K562 (cell line): ENCODE measurements around the gene TUT4. TPM values are rescaled to one million over a fixed set of nuclear protein-coding genes. Genes with fewer than 3 reads are reported as not detected.

ENCODE experiments used
- ATAC-seq: fragments of 200-7000 bp; cut with Tn5 transposase; 3 replicates; pipeline ENCODE4 v1.9.1; 2020; ENCODE audit warnings: moderate library complexity
- BruUV-seq: library from RNA; stranded (reverse); fragments of 400-500 nt; replicated peaks from 2 replicates; lab custom pipeline; 2021; lab: Mats Ljungman, UMichigan
- CTCF ChIA-PET: fragments of 300-600 bp; formaldehyde crosslinking; extraction: SDS; loops from one replicate; lab custom pipeline; 2021; ENCODE audit warnings: low intra/inter-chr PET ratio; lab: Yijun Ruan, JAX
- POLR2A ChIA-PET: fragments of 300-600, 350-650 bp; sonication (Branson Sonifier 250); formaldehyde crosslinking; extraction: SDS; loops from one replicate; lab custom pipeline; 2021; ENCODE audit warnings: antibody characterized with exemption, inconsistent platforms; lab: Yijun Ruan, JAX
- DNase-seq, 4 experiments: peaks; one replicate each; pipeline versions ENCODE4 v3.0.0 to v3.0.0-alpha.2; 2011 to 2018; ENCODE audit warnings: low spot score in 3 of 4, mixed read lengths in 3 of 4; ENCODE audit errors: extremely low read depth in 1 of 4
- FAIRE-seq: peaks from 2 replicates; lab custom pipeline; 2011; peaks lifted over from hg19 to GRCh38; lab: Jason Lieb, UNC
- H2AFZ ChIP-seq: 2 replicates; pipeline ENCODE4 v1.6.0; 2011; ENCODE audit warnings: low read depth, low read length, control low read depth, inconsistent platforms
- H3K27ac ChIP-seq: fragments of 200-600 bp; 3 replicates; pipeline ENCODE4 v1.8.0; 2011; ENCODE audit warnings: low read depth, mild to moderate bottlenecking, control low read depth, inconsistent platforms, low read length, moderate library complexity, mixed read lengths; ENCODE audit errors: extremely low read depth
- H3K27me3 ChIP-seq, 2 experiments: fragments of 300-600 bp in 1 of 2; 2 replicates in 1 of 2; 3 replicates in 1 of 2; pipeline versions ENCODE4 v1.6.0 to v1.8.0; 2011; ENCODE audit warnings: inconsistent platforms in 2 of 2, low read length in 2 of 2, mild to moderate bottlenecking in 1 of 2, mixed read lengths in 1 of 2, moderate library complexity in 1 of 2; ENCODE audit not compliant: control insufficient read depth in 2 of 2, insufficient read depth in 2 of 2
- H3K36me3 ChIP-seq: fragments of 300-600 bp; 3 replicates; pipeline ENCODE4 v1.8.0; 2011; ENCODE audit warnings: mild to moderate bottlenecking, low read length, inconsistent platforms; ENCODE audit not compliant: control insufficient read depth, insufficient read depth
- H3K4me1 ChIP-seq, 2 experiments: fragments of 200-600 bp in 1 of 2; replicated peaks in 1 of 2; 2 replicates in 1 of 2; 3 replicates in 1 of 2; pipeline versions ENCODE4 v1.5.1 to v1.8.0; 2011; ENCODE audit warnings: inconsistent platforms in 2 of 2, low read length in 2 of 2, mild to moderate bottlenecking in 1 of 2, mixed read lengths in 1 of 2, moderate library complexity in 1 of 2; ENCODE audit not compliant: control insufficient read depth in 2 of 2, insufficient read depth in 2 of 2
- H3K4me2 ChIP-seq: 2 replicates; pipeline ENCODE4 v1.6.1; 2011; ENCODE audit warnings: low read length, control low read depth, inconsistent platforms, mixed read lengths; ENCODE audit not compliant: insufficient read depth
- H3K4me3 ChIP-seq: fragments of 200-600 bp; sonication (generic), shearing (Covaris generic); 2 replicates; pipeline ENCODE4 v1.5.1; 2016; ENCODE audit warnings: control low read depth, inconsistent platforms
- H3K79me2 ChIP-seq: fragments of 200-600 bp; 3 replicates; pipeline ENCODE4 v1.8.0; 2011; ENCODE audit warnings: low read length, inconsistent platforms; ENCODE audit not compliant: control insufficient read depth, insufficient read depth
- H3K9ac ChIP-seq, 2 experiments: 2 replicates each; pipeline versions ENCODE4 v1.6.0 to v1.6.1; 2011; ENCODE audit warnings: low read depth in 2 of 2, low read length in 2 of 2, control low read depth in 1 of 2, inconsistent platforms in 1 of 2, mild to moderate bottlenecking in 1 of 2, mixed read lengths in 1 of 2; ENCODE audit not compliant: insufficient read depth in 1 of 2
- H3K9me1 ChIP-seq: one replicate; pipeline ENCODE4 v1.6.0; 2011; ENCODE audit warnings: inconsistent platforms, mild to moderate bottlenecking, low read length, moderate library complexity; ENCODE audit not compliant: control insufficient read depth, insufficient read depth
- H3K9me3 ChIP-seq: replicated peaks from 2 replicates; pipeline ENCODE4 v1.5.1; 2011; ENCODE audit warnings: low read depth, low read length, inconsistent platforms; ENCODE audit not compliant: control insufficient read depth, insufficient read depth
- H4K20me1 ChIP-seq: replicated peaks from 2 replicates; pipeline ENCODE4 v1.6.1; 2011; ENCODE audit warnings: low read length, inconsistent platforms, mixed read lengths; ENCODE audit not compliant: control insufficient read depth, insufficient read depth
- CBFA2T3 ChIP-seq: fragments of 450-650 bp; IDR thresholded peaks from 2 replicates; pipeline ENCODE4 v1.6.1; 2017
- RCOR1 ChIP-seq, 2 experiments: IDR thresholded peaks; 2 replicates each; pipeline ENCODE4 v1.6.1; 2012; ENCODE audit warnings: low read depth in 2 of 2, low read length in 2 of 2, borderline replicate concordance in 1 of 2, improper control_type of control experiment in 1 of 2
- SAFB ChIP-seq: fragments of 200-400 bp; formaldehyde crosslinking; IDR thresholded peaks from 2 replicates; pipeline ENCODE4 v1.6.1; 2017; ENCODE audit warnings: low read depth, low read length, borderline replicate concordance
- TAF7 ChIP-seq: fragments of 450-650 bp; IDR thresholded peaks from 2 replicates; pipeline ENCODE4 v1.6.1; 2016; ENCODE audit warnings: missing genetic modification characterization, missing compliant biosample characterization
- WHSC1 ChIP-seq: IDR thresholded peaks from one replicate; pipeline ENCODE4 v1.6.1; 2012; ENCODE audit warnings: low read length, control low read depth, inconsistent platforms
- ZNF197 ChIP-seq: fragments of 200-800 bp; sonication (Bioruptor generic); IDR thresholded peaks from 2 replicates; pipeline ENCODE4 v1.6.1; 2016; ENCODE audit warnings: low read depth, missing genetic modification characterization, missing compliant biosample characterization
- ZNF431 ChIP-seq: sonication (generic); formaldehyde crosslinking; IDR thresholded peaks from 2 replicates; pipeline ENCODE4 v1.8.0; 2022; ENCODE audit warnings: mild to moderate bottlenecking, missing genetic modification reagents
- whole genome bisulfite sequencing: fragments of 100-300 bp; shearing (Covaris generic); methylation state at CpG from one replicate; pipeline ENCODE4 v1.1.6; 2016; ENCODE audit warnings: low coverage, mixed read lengths; ENCODE audit not compliant: insufficient coverage; ENCODE audit errors: missing lambda C conversion rate; 5-methylcytosine and 5-hydroxymethylcytosine counted together
- in situ Hi-C: fragments of 300-500 bp; cut with MboI; formaldehyde crosslinking; loops from 4 replicates; pipeline ENCODE4 v1.15.0; 2018; ENCODE audit warnings: inconsistent platforms, mixed read lengths
- intact Hi-C: fragments of 100-400 bp; cut with micrococcal nuclease; formaldehyde crosslinking; loops from 2 replicates; pipeline ENCODE4 v1.14.2; 2022
- polyA plus RNA-seq, 8 experiments: library from polyadenylated mRNA; depleted of rRNA in 4 of 8; stranded (reverse) in 5 of 8; unstranded in 3 of 8; fragments of >200 nt; fragmentation: Nextera tagmentation in 2 of 8; fragmentation: Illumina TruSeq in 1 of 8; extraction: Ambion mirVana in 2 of 8; extraction: Trizol in 1 of 8; gene quantifications; 2 replicates each; pipeline versions ENCODE4 v1.2.1 to v1.2.3, GENCODE V29; 2011 to 2014; ENCODE audit warnings: inconsistent platforms in 1 of 8, missing spikeins in 1 of 8
- total RNA-seq, 7 experiments: library from RNA; depleted of rRNA in 6 of 7; stranded (reverse); fragments of >200 nt in 6 of 7; fragmentation: Illumina TruSeq in 2 of 7; extraction: Trizol in 2 of 7; gene quantifications; 2 replicates each; pipeline versions ENCODE4 v1.2.1 to v1.2.3, GENCODE V29; 2011 to 2021; ENCODE audit warnings: low replicate concordance in 1 of 7
- TF ChIP-seq, protein P1 (sequence below), 2 experiments: fragments of 450-650 bp in 1 of 2; sonication (generic) in 1 of 2; formaldehyde crosslinking; conservative IDR thresholded peaks; 2 replicates each; pipeline versions ENCODE4 v1.4.0 to v1.8.1; 2020 to 2022; ENCODE audit warnings: mild to moderate bottlenecking in 1 of 2, missing genetic modification reagents in 1 of 2
- TF ChIP-seq, protein P2 (sequence below): fragments of 450-650 bp; IDR thresholded peaks from one replicate; pipeline ENCODE4 v1.6.1; 2018; ENCODE audit warnings: mild to moderate bottlenecking, moderate library complexity; ENCODE audit not compliant: partially characterized antibody
- TF ChIP-seq, protein P3 (sequence below), 2 experiments: fragments of 250-450 bp in 1 of 2; fragments of 450-650 bp in 1 of 2; sonication (Bioruptor Pico) in 1 of 2; IDR thresholded peaks; 2 replicates each; pipeline versions ENCODE4 v1.6.1 to v1.8.0; 2016 to 2021; ENCODE audit warnings: mild to moderate bottlenecking in 2 of 2, moderate library complexity in 2 of 2, missing compliant biosample characterization in 1 of 2, missing genetic modification characterization in 1 of 2

The TUT4 gene
- total and polyA plus RNA-seq, 9 of the 15 experiments (the other 6 are each of a cell fraction or from before 2014, with no cell fraction given) = 15.8 to 53.5 (median 36.7) TPM

DNA sequence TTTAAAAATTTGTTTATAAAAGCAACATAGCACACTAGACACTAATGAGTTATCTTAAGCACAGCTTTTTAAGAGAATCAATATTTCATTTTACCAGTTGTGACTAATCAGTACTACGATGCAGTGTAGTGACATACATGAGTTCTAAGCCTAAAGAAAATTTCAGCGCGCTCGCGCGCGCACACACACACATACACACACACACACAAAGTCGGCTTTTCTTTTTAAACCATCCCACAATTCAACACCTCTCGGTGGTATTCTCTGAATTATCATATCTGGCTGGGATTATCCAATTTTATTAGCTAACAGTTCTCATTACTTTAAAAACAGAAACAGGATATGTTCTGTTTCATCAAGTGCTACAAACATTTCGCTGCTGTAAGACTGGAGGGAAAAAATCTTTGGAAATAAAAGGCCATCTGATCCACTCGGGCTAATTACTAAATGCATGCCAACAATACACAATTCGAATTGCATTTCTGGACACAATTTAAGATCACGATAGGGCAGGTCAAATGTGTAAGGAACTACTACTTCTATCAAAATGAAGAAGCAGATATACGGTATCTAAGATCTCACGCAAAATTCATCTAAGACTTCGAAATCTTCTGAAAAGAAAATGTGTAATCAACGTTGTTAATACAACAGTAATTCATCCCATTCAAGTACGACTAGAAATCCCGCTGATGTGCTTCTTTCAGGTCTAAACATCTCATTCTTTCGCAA is 1.2 kb downstream of the TUT4 start (continued):
- no peak for TF ChIP-seq SAFB
- TF ChIP-seq, protein P1, sequence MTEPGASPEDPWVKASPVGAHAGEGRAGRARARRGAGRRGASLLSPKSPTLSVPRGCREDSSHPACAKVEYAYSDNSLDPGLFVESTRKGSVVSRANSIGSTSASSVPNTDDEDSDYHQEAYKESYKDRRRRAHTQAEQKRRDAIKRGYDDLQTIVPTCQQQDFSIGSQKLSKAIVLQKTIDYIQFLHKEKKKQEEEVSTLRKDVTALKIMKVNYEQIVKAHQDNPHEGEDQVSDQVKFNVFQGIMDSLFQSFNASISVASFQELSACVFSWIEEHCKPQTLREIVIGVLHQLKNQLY (CRISPR knock-in tag; conservative IDR thresholded peaks at IDR 0.05) = no peak

DNA sequence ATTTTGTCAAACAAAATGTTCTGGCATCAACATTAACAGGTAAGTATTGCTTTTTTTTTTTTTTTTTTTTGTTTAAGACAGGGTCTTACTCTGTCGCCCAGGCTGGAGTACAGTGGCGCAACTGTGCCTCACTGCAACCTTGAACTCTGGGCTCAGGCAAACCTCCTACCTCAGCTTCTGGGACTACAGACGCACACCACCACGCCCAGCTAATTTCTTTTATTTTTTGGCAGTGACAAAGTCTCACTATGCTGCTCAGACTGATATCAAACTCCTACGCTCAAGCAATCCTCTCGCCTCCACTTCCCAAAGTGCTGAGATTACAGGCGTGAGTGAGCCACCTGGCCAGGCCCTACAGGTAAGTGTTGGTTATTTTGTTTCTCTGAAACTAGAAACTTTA is 2.4 kb downstream of the TUT4 start:
- Histone ChIP-seq H3K36me3 (no peaks in the 10 kb centered on the region; the same call in 2 of the 3 replicates), H3K4me3 (no peak overlapping the region), H3K9me3 (no peaks in the 10 kb centered on the region), H3K27ac (no peak overlapping the region), H3K4me2 (no peak overlapping the region), H3K9me1 (no peaks in the 10 kb centered on the region), H3K9ac (0 out of 4 replicates have a peak overlapping the region, but pooled peaks of 1 of the 2 experiments have one; percentile 38), H2AFZ (no peak overlapping the region), H3K79me2 (peaks cover 72% of the 10 kb centered on the region), H3K4me1 (peaks cover 9 to 19% of the 10 kb centered on the region in 2 experiments; a peak in 3 of 5 replicates), H4K20me1 (peaks cover 10% of the 10 kb centered on the region), H3K27me3 (no peaks in the 10 kb centered on the region)
- peak in 1 of 4 experiments; percentile 39 for DNase-seq
- no TSS peak for BruUV-seq
- FAIRE-seq = no peak
- 48% methylated on average over 6 of the region's 7 CpGs for WGBS
- intact Hi-C loops (loop anchor here (5.0 kb wide), 1 partner anchor 493 kb away; the partner anchor contains the start of genes BTF3L4 and TXNDC12), in situ Hi-C loops (no loop called here)
- no peak for ATAC-seq
- TF ChIP-seq ZNF431 (CRISPR knock-in tag) = no peak
- 0 out of 4 replicates have a peak, but pooled peaks of 1 of the 2 experiments have one; percentile 51 for TF ChIP-seq RCOR1 (IDR thresholded peaks at IDR 0.05; ENCODE audit: borderline replicate concordance in 1 of 2, low read depth in 2 of 2, low read length in 2 of 2)
- TF ChIP-seq TAF7 (tag) = no peak
- TF ChIP-seq, protein P2, sequence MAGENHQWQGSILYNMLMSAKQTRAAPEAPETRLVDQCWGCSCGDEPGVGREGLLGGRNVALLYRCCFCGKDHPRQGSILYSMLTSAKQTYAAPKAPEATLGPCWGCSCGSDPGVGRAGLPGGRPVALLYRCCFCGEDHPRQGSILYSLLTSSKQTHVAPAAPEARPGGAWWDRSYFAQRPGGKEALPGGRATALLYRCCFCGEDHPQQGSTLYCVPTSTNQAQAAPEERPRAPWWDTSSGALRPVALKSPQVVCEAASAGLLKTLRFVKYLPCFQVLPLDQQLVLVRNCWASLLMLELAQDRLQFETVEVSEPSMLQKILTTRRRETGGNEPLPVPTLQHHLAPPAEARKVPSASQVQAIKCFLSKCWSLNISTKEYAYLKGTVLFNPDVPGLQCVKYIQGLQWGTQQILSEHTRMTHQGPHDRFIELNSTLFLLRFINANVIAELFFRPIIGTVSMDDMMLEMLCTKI = no peak
- no peak for TF ChIP-seq ZNF197 (CRISPR knock-in tag)
- peak; percentile 44 for TF ChIP-seq CBFA2T3
- TF ChIP-seq WHSC1 = no peak
- TF ChIP-seq, protein P3, sequence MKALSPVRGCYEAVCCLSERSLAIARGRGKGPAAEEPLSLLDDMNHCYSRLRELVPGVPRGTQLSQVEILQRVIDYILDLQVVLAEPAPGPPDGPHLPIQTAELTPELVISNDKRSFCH (CRISPR knock-in tag; IDR thresholded peaks at IDR 0.05) = no peak
- TF ChIP-seq, protein P3 (tag; IDR thresholded peaks at IDR 0.05) = no peak
- CTCF ChIA-PET = no interaction called here
- POLR2A ChIA-PET = interaction anchor here (1.1 to 1.5 kb wide), 2 partner anchors 31 to 132 kb away, joined by 3 to 4 read pairs; no protein-coding TSS in a partner anchor
